GM12878 (cell line): ENCODE data around the gene RPL27.

Experiments
- CBX5 ChIP-seq: sonication (generic); IDR thresholded peaks from 2 replicates; pipeline ENCODE4 v1.6.1; 2016; ENCODE audit warnings: low read depth, moderate library complexity, mild to moderate bottlenecking, inconsistent platforms
- FOXM1 ChIP-seq: IDR thresholded peaks from 2 replicates; pipeline ENCODE4 v1.6.1; 2012; ENCODE audit warnings: low read depth, mild to moderate bottlenecking, inconsistent platforms, low read length, moderate library complexity
- SIN3A ChIP-seq: IDR thresholded peaks from 2 replicates; pipeline ENCODE4 v1.6.1; 2012; ENCODE audit warnings: low read depth, low read length, improper control_type of control experiment
- TCF3 ChIP-seq: IDR thresholded peaks from 2 replicates; pipeline ENCODE4 v1.6.1; 2012; ENCODE audit warnings: low read depth, mild to moderate bottlenecking, low read length, borderline replicate concordance; ENCODE audit not compliant: insufficient read depth
- YY1 ChIP-seq: IDR thresholded peaks from 2 replicates; pipeline ENCODE4 v1.6.1; 2011; ENCODE audit warnings: low read depth, mild to moderate bottlenecking, low read length

- TF ChIP-seq FOXM1 (no peak), SIN3A (no peak), CBX5 (no peak), YY1 (no peak), TCF3 (no peak)
Observed at GRCh38 chr17:43034894-43035293, 36.7 kb downstream of the RPL27 start.
